GM11168 (cell line): ENCODE data around the gene TMEM131.
"Not testable (repeated sequence)": the region's sequence is repeated elsewhere in the genome, so short reads cannot be mapped to it uniquely, and the experiment has no call there.

Experiments used
- in situ Hi-C: fragments of 300-500 bp; cut with MboI; formaldehyde crosslinking; loops from one replicate; pipeline ENCODE4 v1.12.0; 2022; ENCODE audit warnings: low sequenced_read_pairs; ENCODE audit not compliant: unreplicated experiment

Gene TMEM131

GRCh38 chr2:97963880-97964279, 31.9 kb downstream of the TMEM131 start:
- in situ Hi-C loops = no loop called here

GRCh38 chr2:97963079-97963406, 32.7 kb downstream of the TMEM131 start:
- in situ Hi-C loops = no loop called here

- in situ Hi-C loops = no loop called here
Observed at GRCh38 chr2:97961534-97961933, 34.2 kb downstream of the TMEM131 start.

GRCh38 chr2:97958184-97958583, 37.6 kb downstream of the TMEM131 start:
- in situ Hi-C loops = no loop called here

- in situ Hi-C loops = no loop called here
Observed at GRCh38 chr2:97957432-97958183, 38.1 kb downstream of the TMEM131 start.

- in situ Hi-C loops = not testable (repeated sequence)
Observed at GRCh38 chr2:97956753-97957152, 39.0 kb downstream of the TMEM131 start.

- in situ Hi-C loops = no loop called here
Observed at GRCh38 chr2:97953853-97954252, 41.9 kb downstream of the TMEM131 start.

GRCh38 chr2:97952357-97952756, 43.4 kb downstream of the TMEM131 start:
- in situ Hi-C loops = no loop called here

GRCh38 chr2:97951155-97951680, 44.5 kb downstream of the TMEM131 start:
- in situ Hi-C loops = no loop called here

- in situ Hi-C loops = no loop called here
Observed at GRCh38 chr2:97950329-97951154, 45.2 kb downstream of the TMEM131 start.

GRCh38 chr2:97948926-97949325, 46.8 kb downstream of the TMEM131 start:
- in situ Hi-C loops = no loop called here

- in situ Hi-C loops = no loop called here
Observed at GRCh38 chr2:97945791-97946190, 50.0 kb downstream of the TMEM131 start.

- in situ Hi-C loops = no loop called here
Observed at GRCh38 chr2:97936881-97937280, 58.9 kb downstream of the TMEM131 start.

- in situ Hi-C loops = no loop called here
Observed at GRCh38 chr2:97936199-97936598, 59.5 kb downstream of the TMEM131 start.

GRCh38 chr2:97935719-97936161, 60.0 kb downstream of the TMEM131 start:
- in situ Hi-C loops = no loop called here

- in situ Hi-C loops = no loop called here
Observed at GRCh38 chr2:97932975-97933662, 62.6 kb downstream of the TMEM131 start.

GRCh38 chr2:97931858-97932225, 63.9 kb downstream of the TMEM131 start:
- in situ Hi-C loops = no loop called here

GRCh38 chr2:97931118-97931857, 64.5 kb downstream of the TMEM131 start:
- in situ Hi-C loops = no loop called here

- in situ Hi-C loops = no loop called here
Observed at GRCh38 chr2:97928591-97928990, 67.2 kb downstream of the TMEM131 start.

GRCh38 chr2:97926946-97927345, 68.8 kb downstream of the TMEM131 start:
- in situ Hi-C loops = no loop called here
